NOMO-1 treated with DMSO at 0.1 percent for 48 hours (cell line): ENCODE measurements around the gene NEK1.
"Not testable (repeated sequence)": the region's sequence is repeated elsewhere in the genome, so short reads cannot be mapped to it uniquely, and the experiment has no call there.

ENCODE experiments used
- DNase-seq: peaks from one replicate; lab custom pipeline; 2025; ENCODE audit not compliant: unreplicated experiment; lab: John Stamatoyannopoulos, UW

NEK1 gene

GRCh38 chr4:169499907-169500306 is 112.5 kb downstream of the NEK1 start:
- DNase-seq: not testable (repeated sequence)

GRCh38 chr4:169494234-169494633 is 118.1 kb downstream of the NEK1 start:
- DNase-seq: not testable (repeated sequence)

- no peak for DNase-seq
Measured at GRCh38 chr4:169493164-169493524, 119.2 kb downstream of the NEK1 start.

- peak; percentile 37 for DNase-seq
Measured at GRCh38 chr4:169492436-169493163, 119.8 kb downstream of the NEK1 start.

GRCh38 chr4:169491211-169491610 is 121.2 kb downstream of the NEK1 start:
- no peak for DNase-seq

GRCh38 chr4:169489306-169489705 is 123.1 kb downstream of the NEK1 start:
- no peak for DNase-seq

- DNase-seq: peak; percentile 36
Measured at GRCh38 chr4:169485791-169486742, 126.3 kb downstream of the NEK1 start.

GRCh38 chr4:169485086-169485485 is 127.3 kb downstream of the NEK1 start:
- no peak for DNase-seq

- no peak for DNase-seq
Measured at GRCh38 chr4:169484485-169484884, 127.9 kb downstream of the NEK1 start.

GRCh38 chr4:169464080-169464479 is 148.3 kb downstream of the NEK1 start:
- DNase-seq: no peak

GRCh38 chr4:169460081-169460480 is 152.3 kb downstream of the NEK1 start:
- no peak for DNase-seq

- DNase-seq: no peak
Measured at GRCh38 chr4:169458575-169458974, 153.8 kb downstream of the NEK1 start.

GRCh38 chr4:169452644-169453043 is 159.7 kb downstream of the NEK1 start:
- DNase-seq: not testable (repeated sequence)

- not testable (repeated sequence) for DNase-seq
Measured at GRCh38 chr4:169448935-169449334, 163.4 kb downstream of the NEK1 start.

GRCh38 chr4:169446824-169447223 is 165.6 kb downstream of the NEK1 start:
- DNase-seq: no peak

GRCh38 chr4:169443748-169444147 is 168.6 kb downstream of the NEK1 start:
- DNase-seq: no peak

GRCh38 chr4:169440446-169440845 is 171.9 kb downstream of the NEK1 start:
- DNase-seq: no peak

GRCh38 chr4:169439244-169439643 is 173.1 kb downstream of the NEK1 start:
- no peak for DNase-seq

GRCh38 chr4:169438057-169438480 is 174.3 kb downstream of the NEK1 start:
- DNase-seq: no peak

- DNase-seq: no peak
Measured at GRCh38 chr4:169437299-169438047, 174.9 kb downstream of the NEK1 start.

GRCh38 chr4:169436734-169437133 is 175.6 kb downstream of the NEK1 start:
- DNase-seq: no peak
